HEK293T (cell line): ENCODE measurements around the gene ROR1.

ENCODE experiments used
- BHLHE40 ChIP-seq: fragments of 450-650 bp; IDR thresholded peaks from 2 replicates; pipeline ENCODE4 v1.6.1; 2016; ENCODE audit warnings: mild to moderate bottlenecking, moderate library complexity, borderline replicate concordance
- FOXA1 ChIP-seq: fragments of 450-650 bp; IDR thresholded peaks from 2 replicates; pipeline ENCODE4 v1.6.1; 2016; ENCODE audit warnings: mild to moderate bottlenecking
- FOXK2 ChIP-seq: fragments of 450-650 bp; IDR thresholded peaks from 2 replicates; pipeline ENCODE4 v1.6.1; 2016; ENCODE audit warnings: mild to moderate bottlenecking
- HDGF ChIP-seq: fragments of 450-650 bp; IDR thresholded peaks from 2 replicates; pipeline ENCODE4 v1.6.1; 2017; ENCODE audit warnings: antibody characterized with exemption, borderline replicate concordance
- L3MBTL2 ChIP-seq: fragments of 450-650 bp; conservative IDR thresholded peaks from 2 replicates; pipeline ENCODE4 v1.6.1; 2016; ENCODE audit warnings: mild to moderate bottlenecking
- LEF1 ChIP-seq: fragments of 450-650 bp; IDR thresholded peaks from 2 replicates; pipeline ENCODE4 v1.6.1; 2017; ENCODE audit warnings: mild to moderate bottlenecking, borderline replicate concordance
- PKNOX1 ChIP-seq: fragments of 450-650 bp; IDR thresholded peaks from 2 replicates; pipeline ENCODE4 v1.6.1; 2016
- SP1 ChIP-seq: fragments of 450-650 bp; IDR thresholded peaks from 2 replicates; pipeline ENCODE4 v1.6.1; 2017
- SUZ12 ChIP-seq: fragments of 450-650 bp; IDR thresholded peaks from 2 replicates; pipeline ENCODE4 v1.6.1; 2016; ENCODE audit warnings: mild to moderate bottlenecking
- TARDBP ChIP-seq: fragments of 450-650 bp; IDR thresholded peaks from 2 replicates; pipeline ENCODE4 v1.6.1; 2016
- ZNF384 ChIP-seq: fragments of 450-650 bp; IDR thresholded peaks from 2 replicates; pipeline ENCODE4 v1.6.1; 2016

GRCh38 chr1:63779338-63780211 is 5.8 kb downstream of the ROR1 start:
- TF ChIP-seq HDGF (no peak), FOXA1 (no peak), SP1 (no peak), L3MBTL2 (no peak), PKNOX1 (no peak), FOXK2 (no peak), BHLHE40 (no peak), ZNF384 (no peak), LEF1 (no peak), SUZ12 (no peak), TARDBP (no peak)
